ENCODE results near the gene HBD. TPM values are rescaled to one million over a fixed set of nuclear protein-coding genes. Genes with fewer than 3 reads are reported as not detected.

HBD gene
- total RNA-seq, 1 experiment from 2014 or later, result not detected

Other genes starting within 250 kb of the HBD start
- not detected in 2 replicates for gene OR51L1, start 239.6 kb downstream of the HBD start, total RNA-seq (2014; rRNA removed; shearing (Covaris generic); ENCODE audit: low replicate concordance)
- not detected in 2 replicates for gene OR52J3, start 188.0 kb downstream of the HBD start, total RNA-seq (2014; rRNA removed; shearing (Covaris generic); ENCODE audit: low replicate concordance)
- gene OR52E2, start 174.9 kb downstream of the HBD start, total RNA-seq (2014; rRNA removed; shearing (Covaris generic); ENCODE audit: low replicate concordance), result not detected in 2 replicates
- gene OR52E1, start 164.9 kb downstream of the HBD start, total RNA-seq (2014; rRNA removed; shearing (Covaris generic); ENCODE audit: low replicate concordance), result not detected in 2 replicates
- not detected in 2 replicates for gene OR52A5, start 96.1 kb downstream of the HBD start, total RNA-seq (2014; rRNA removed; shearing (Covaris generic); ENCODE audit: low replicate concordance)
- gene OR52A1, start 79.7 kb downstream of the HBD start, total RNA-seq (2014; rRNA removed; shearing (Covaris generic); ENCODE audit: low replicate concordance), result not detected in 2 replicates
- not detected in 2 replicates for gene OR51V1, start 33.8 kb downstream of the HBD start, total RNA-seq (2014; rRNA removed; shearing (Covaris generic); ENCODE audit: low replicate concordance)
- gene HBB, start 7.4 kb downstream of the HBD start, total RNA-seq (2014; rRNA removed; shearing (Covaris generic); ENCODE audit: low replicate concordance), result not detected in 2 replicates
- gene HBG1, start 15.4 kb upstream of the HBD start, total RNA-seq (2014; rRNA removed; shearing (Covaris generic); ENCODE audit: low replicate concordance), result not detected in 2 replicates
- not detected in 2 replicates for gene HBG2, start 20.3 kb upstream of the HBD start, total RNA-seq (2014; rRNA removed; shearing (Covaris generic); ENCODE audit: low replicate concordance)
- gene HBE1, start 35.5 kb upstream of the HBD start, total RNA-seq (2014; rRNA removed; shearing (Covaris generic); ENCODE audit: low replicate concordance), result not detected in 2 replicates
- not detected in 2 replicates for gene OR51B4, start 67.5 kb upstream of the HBD start, total RNA-seq (2014; rRNA removed; shearing (Covaris generic); ENCODE audit: low replicate concordance)
- not detected in 2 replicates for gene OR51B2, start 89.8 kb upstream of the HBD start, total RNA-seq (2014; rRNA removed; shearing (Covaris generic); ENCODE audit: low replicate concordance)
- gene OR51B5, start 109.0 kb upstream of the HBD start, total RNA-seq (2014; rRNA removed; shearing (Covaris generic); ENCODE audit: low replicate concordance), result 0.60 TPM in 1 of 2 replicates, not detected in the other
- gene OR51B6, start 117.0 kb upstream of the HBD start, total RNA-seq (2014; rRNA removed; shearing (Covaris generic); ENCODE audit: low replicate concordance), result not detected in 2 replicates
- not detected in 2 replicates for gene OR51M1, start 149.3 kb upstream of the HBD start, total RNA-seq (2014; rRNA removed; shearing (Covaris generic); ENCODE audit: low replicate concordance)
- not detected in 2 replicates for gene OR51Q1, start 187.6 kb upstream of the HBD start, total RNA-seq (2014; rRNA removed; shearing (Covaris generic); ENCODE audit: low replicate concordance)
- gene OR51I1, start 207.0 kb upstream of the HBD start, total RNA-seq (2014; rRNA removed; shearing (Covaris generic); ENCODE audit: low replicate concordance), result not detected in 2 replicates
- gene OR51I2, start 214.8 kb upstream of the HBD start, total RNA-seq (2014; rRNA removed; shearing (Covaris generic); ENCODE audit: low replicate concordance), result not detected in 2 replicates